ENCODE measurements around the gene PALLD.

GRCh38 chr4:168751263-168752225, 254.7 kb downstream of the PALLD start:
- TF ChIP-seq POLR2A (IDR thresholded peaks at IDR 0.05) (no peak), CTCF (IDR thresholded peaks at IDR 0.05) (no peak)

All from testis (tissue), 2 donors.